ENCODE results near the gene EPHB2.
A peak's percentile ranks its signal among the peaks of the same experiment; 100 is the strongest.

The EPHB2 gene

DNA sequence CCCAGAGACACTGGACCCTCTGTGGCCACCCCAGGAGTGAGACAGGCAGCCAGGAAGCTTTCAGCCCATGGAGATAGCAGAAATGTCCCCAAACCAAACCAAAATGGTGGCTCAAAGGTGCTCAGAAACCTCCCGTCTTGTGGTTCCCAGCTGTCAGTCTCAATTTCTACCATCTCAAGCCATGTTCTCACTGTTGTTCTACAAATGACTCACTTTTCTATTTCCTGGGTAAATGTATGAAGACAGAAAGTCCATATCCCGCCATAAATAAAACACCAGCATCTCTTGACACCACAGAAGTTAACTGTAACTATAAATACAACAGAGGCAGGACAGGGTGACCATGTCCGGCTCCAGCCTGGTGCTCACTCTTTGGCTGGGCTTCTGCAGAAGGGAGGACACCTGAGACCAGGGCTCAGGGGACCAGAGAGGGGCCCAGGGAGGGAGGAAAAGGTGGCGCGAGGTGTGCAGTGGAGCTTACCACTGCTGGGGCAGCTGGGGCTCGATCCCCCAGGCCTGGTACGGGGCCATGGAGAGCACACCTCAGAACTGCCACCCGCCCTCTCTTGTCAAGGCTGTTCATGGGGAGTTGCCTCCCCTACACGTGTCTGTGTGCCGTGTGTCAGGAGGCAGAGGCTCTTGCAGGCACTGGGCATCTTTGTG lies 43.6 kb downstream of the EPHB2 start:
- no peaks in the 10 kb centered on the region for H3K27me3 ChIP-seq (ENCODE audit: control insufficient read depth in 1 of 2, insufficient read depth in 1 of 2, low read length in 2 of 2)
- DNase-seq = peak; percentile 64
- peaks cover 48% of the 10 kb centered on the region for H3K4me1 ChIP-seq (ENCODE audit: control insufficient read depth, insufficient read depth, low read depth, low read length)
- H2BK15ac ChIP-seq (ENCODE audit: low read depth, poor library complexity, severe bottlenecking) = peak overlapping the region; percentile 44
- H3K79me1 ChIP-seq (replicated peaks; ENCODE audit: low read length, poor library complexity, severe bottlenecking) = peaks cover 32% of the 10 kb centered on the region
- no peak overlapping the region for H3K23ac ChIP-seq (ENCODE audit: low read length in 2 of 2)
- H3K9me3 ChIP-seq (ENCODE audit: control insufficient read depth, low read length) = no peaks in the 10 kb centered on the region
- H2AK5ac ChIP-seq (ENCODE audit: low read length, severe bottlenecking) = peak overlapping the region; percentile 61
- peak overlapping the region in 1 of 2 experiments; percentile 42 for H3K4ac ChIP-seq (ENCODE audit: low read depth in 1 of 2, low read length in 2 of 2)
- H2BK12ac ChIP-seq (ENCODE audit: low read length in 2 of 2) = peak overlapping the region; percentile 9 to 59
- no peak overlapping the region for H2BK120ac ChIP-seq (ENCODE audit: low read depth, low read length)
- H2AFZ ChIP-seq (ENCODE audit: low read depth, low read length) = no peak overlapping the region
- H3K36me3 ChIP-seq (ENCODE audit: control insufficient read depth in 1 of 2, insufficient read depth in 2 of 2, low read depth in 1 of 2, low read length in 2 of 2) = peaks cover 0 to 3% of the 10 kb centered on the region in 2 experiments
- H2BK5ac ChIP-seq (ENCODE audit: low read depth, low read length, poor library complexity, severe bottlenecking) = no peak overlapping the region
- WGBS = 75% methylated on average over 10 of the region's 10 CpGs
- peak overlapping the region; percentile 4 for H4K8ac ChIP-seq (ENCODE audit: low read length)
- H3K4me3 ChIP-seq (ENCODE audit: insufficient read depth in 1 of 2, low read depth in 1 of 2, low read length in 2 of 2) = no peak overlapping the region
- peak overlapping the region in 1 of 2 experiments; percentile 71 for H3K14ac ChIP-seq (ENCODE audit: low read length in 2 of 2)
- peak overlapping the region; percentile 36 for H4K91ac ChIP-seq (ENCODE audit: low read length)
- peak overlapping the region; percentile 16 to 73 for H3K18ac ChIP-seq (ENCODE audit: low read depth in 1 of 2, low read length in 2 of 2)
- H3K9ac ChIP-seq (ENCODE audit: low read length) = peak overlapping the region; percentile 80
- no peak overlapping the region for H3K27ac ChIP-seq (ENCODE audit: low read length, poor library complexity, severe bottlenecking)
- H3K4me2 ChIP-seq (ENCODE audit: low read length, poor library complexity, severe bottlenecking) = no peak overlapping the region

GRCh38 chr1:22754824-22755223 lies 44.2 kb downstream of the EPHB2 start:
- no peak overlapping the region for H3K23ac ChIP-seq (ENCODE audit: low read length in 2 of 2)
- H3K27ac ChIP-seq (ENCODE audit: low read length, poor library complexity, severe bottlenecking) = no peak overlapping the region

DNA sequence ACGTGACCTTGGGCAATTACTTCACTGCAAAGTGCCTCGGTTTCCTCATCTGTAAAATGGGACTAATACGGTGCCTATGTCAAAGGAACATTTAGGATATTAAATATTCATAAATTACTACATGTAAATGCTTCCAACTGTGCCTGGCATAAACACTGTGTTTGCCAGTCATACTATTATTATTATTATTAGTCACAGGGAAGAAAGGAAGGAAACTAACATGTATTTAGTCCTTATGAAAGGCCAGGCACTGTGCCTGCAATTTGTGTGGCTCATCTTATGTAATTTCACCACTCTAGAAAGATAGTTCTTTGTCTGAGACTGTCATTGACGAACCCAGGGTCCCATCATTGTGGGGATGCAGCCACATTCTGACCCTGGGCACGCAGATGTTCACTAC lies 45.0 kb downstream of the EPHB2 start:
- peaks cover 0 to 11% of the 10 kb centered on the region in 2 experiments for H3K36me3 ChIP-seq (ENCODE audit: control insufficient read depth in 1 of 2, insufficient read depth in 2 of 2, low read depth in 1 of 2, low read length in 2 of 2)
- H3K23ac ChIP-seq (ENCODE audit: low read length in 2 of 2) = no peak overlapping the region
- no peak overlapping the region for H3K4me3 ChIP-seq (ENCODE audit: insufficient read depth in 1 of 2, low read depth in 1 of 2, low read length in 2 of 2)
- no peak overlapping the region for H3K27ac ChIP-seq (ENCODE audit: low read length, poor library complexity, severe bottlenecking)
- peak overlapping the region in 1 of 2 experiments; percentile 21 for H2BK12ac ChIP-seq (ENCODE audit: low read length in 2 of 2)
- no peak overlapping the region for H2BK5ac ChIP-seq (ENCODE audit: low read depth, low read length, poor library complexity, severe bottlenecking)
- no peak overlapping the region for H3K14ac ChIP-seq (ENCODE audit: low read length in 2 of 2)
- no peak overlapping the region for H3K9ac ChIP-seq (ENCODE audit: low read length)
- no peak for DNase-seq
- no peak overlapping the region for H3K4ac ChIP-seq (ENCODE audit: low read depth in 1 of 2, low read length in 2 of 2)
- H3K27me3 ChIP-seq (ENCODE audit: control insufficient read depth in 1 of 2, insufficient read depth in 1 of 2, low read length in 2 of 2) = no peaks in the 10 kb centered on the region
- no peak overlapping the region for H3K18ac ChIP-seq (ENCODE audit: low read depth in 1 of 2, low read length in 2 of 2)
- 90% methylated on average over 2 of the region's 5 CpGs for WGBS
- H2BK120ac ChIP-seq (ENCODE audit: low read depth, low read length) = no peak overlapping the region
- no peak overlapping the region for H4K8ac ChIP-seq (ENCODE audit: low read length)
- H3K4me1 ChIP-seq (ENCODE audit: control insufficient read depth, insufficient read depth, low read depth, low read length) = peaks cover 45% of the 10 kb centered on the region
- H2AK5ac ChIP-seq (ENCODE audit: low read length, severe bottlenecking) = no peak overlapping the region
- peaks cover 45% of the 10 kb centered on the region for H3K79me1 ChIP-seq (replicated peaks; ENCODE audit: low read length, poor library complexity, severe bottlenecking)
- no peaks in the 10 kb centered on the region for H3K9me3 ChIP-seq (ENCODE audit: control insufficient read depth, low read length)
- no peak overlapping the region for H2BK15ac ChIP-seq (ENCODE audit: low read depth, poor library complexity, severe bottlenecking)
- H3K4me2 ChIP-seq (ENCODE audit: low read length, poor library complexity, severe bottlenecking) = no peak overlapping the region
- no peak overlapping the region for H4K91ac ChIP-seq (ENCODE audit: low read length)
- no peak overlapping the region for H2AFZ ChIP-seq (ENCODE audit: low read depth, low read length)

More at GRCh38 chr1:22754824-22755223, 44.2 kb downstream of the EPHB2 start:
- Histone ChIP-seq H2AFZ (ENCODE audit: low read depth, low read length) (no peak overlapping the region), H3K4me3 (ENCODE audit: insufficient read depth in 1 of 2, low read depth in 1 of 2, low read length in 2 of 2) (no peak overlapping the region), H3K9ac (ENCODE audit: low read length) (no peak overlapping the region), H4K8ac (ENCODE audit: low read length) (no peak overlapping the region), H2BK120ac (ENCODE audit: low read depth, low read length) (no peak overlapping the region), H3K79me1 (replicated peaks; ENCODE audit: low read length, poor library complexity, severe bottlenecking) (peaks cover 38% of the 10 kb centered on the region), H2AK5ac (ENCODE audit: low read length, severe bottlenecking) (no peak overlapping the region), H3K27me3 (ENCODE audit: control insufficient read depth in 1 of 2, insufficient read depth in 1 of 2, low read length in 2 of 2) (no peaks in the 10 kb centered on the region), H2BK5ac (ENCODE audit: low read depth, low read length, poor library complexity, severe bottlenecking) (no peak overlapping the region), H3K4me1 (ENCODE audit: control insufficient read depth, insufficient read depth, low read depth, low read length) (peaks cover 44% of the 10 kb centered on the region), H4K91ac (ENCODE audit: low read length) (no peak overlapping the region), H3K4me2 (ENCODE audit: low read length, poor library complexity, severe bottlenecking) (no peak overlapping the region), H2BK15ac (ENCODE audit: low read depth, poor library complexity, severe bottlenecking) (peak overlapping the region; percentile 64), H3K36me3 (ENCODE audit: control insufficient read depth in 1 of 2, insufficient read depth in 2 of 2, low read depth in 1 of 2, low read length in 2 of 2) (peaks cover 0 to 8% of the 10 kb centered on the region in 2 experiments), H3K18ac (ENCODE audit: low read depth in 1 of 2, low read length in 2 of 2) (no peak overlapping the region), H3K9me3 (ENCODE audit: control insufficient read depth, low read length) (no peaks in the 10 kb centered on the region), H2BK12ac (ENCODE audit: low read length in 2 of 2) (no peak overlapping the region), H3K4ac (ENCODE audit: low read depth in 1 of 2, low read length in 2 of 2) (no peak overlapping the region), H3K14ac (ENCODE audit: low read length in 2 of 2) (no peak overlapping the region)
- no peak for DNase-seq
- 81% methylated on average over 7 of the region's 7 CpGs for WGBS

DNA sequence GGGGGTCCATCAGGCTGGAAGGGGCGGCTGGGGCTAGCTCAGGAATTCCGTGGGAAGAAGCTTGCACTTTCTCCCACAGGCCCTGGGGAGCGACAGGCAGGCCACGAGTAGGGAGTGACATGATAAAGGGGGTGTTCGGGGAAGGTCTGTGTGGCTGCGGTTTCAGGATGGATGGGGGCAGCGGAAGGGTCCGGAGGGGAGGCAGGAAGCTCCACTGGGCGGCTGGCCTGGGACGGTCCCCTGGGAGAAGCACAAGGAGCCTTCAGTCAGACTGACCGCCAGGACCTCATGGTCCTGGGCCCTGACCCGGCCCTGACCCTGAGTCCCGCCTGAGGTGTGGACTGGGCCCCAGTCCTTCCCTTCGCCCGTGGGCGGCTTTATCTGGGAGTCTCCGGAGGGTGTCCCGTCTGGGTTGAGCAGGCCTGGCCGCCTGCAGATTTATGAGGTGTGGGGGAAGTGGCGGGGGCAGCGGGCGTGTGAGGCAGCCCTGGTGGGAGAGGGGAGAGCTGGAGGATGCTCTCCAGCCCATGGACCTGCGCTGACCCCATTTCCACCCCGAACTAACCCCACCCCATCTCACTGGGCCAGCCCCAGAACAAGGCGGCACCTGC lies 45.6 kb downstream of the EPHB2 start:
- no peak overlapping the region for H2AK5ac ChIP-seq (ENCODE audit: low read length, severe bottlenecking)
- no peak overlapping the region for H4K91ac ChIP-seq (ENCODE audit: low read length)
- H4K8ac ChIP-seq (ENCODE audit: low read length) = no peak overlapping the region
- H3K4me1 ChIP-seq (ENCODE audit: control insufficient read depth, insufficient read depth, low read depth, low read length) = peaks cover 43% of the 10 kb centered on the region
- peaks cover 0 to 14% of the 10 kb centered on the region in 2 experiments for H3K36me3 ChIP-seq (ENCODE audit: control insufficient read depth in 1 of 2, insufficient read depth in 2 of 2, low read depth in 1 of 2, low read length in 2 of 2)
- no peak for DNase-seq
- H3K18ac ChIP-seq (ENCODE audit: low read depth in 1 of 2, low read length in 2 of 2) = no peak overlapping the region
- H3K9me3 ChIP-seq (ENCODE audit: control insufficient read depth, low read length) = no peaks in the 10 kb centered on the region
- no peak overlapping the region for H3K27ac ChIP-seq (ENCODE audit: low read length, poor library complexity, severe bottlenecking)
- H3K4ac ChIP-seq (ENCODE audit: low read depth in 1 of 2, low read length in 2 of 2) = no peak overlapping the region
- H3K79me1 ChIP-seq (replicated peaks; ENCODE audit: low read length, poor library complexity, severe bottlenecking) = peaks cover 48% of the 10 kb centered on the region
- no peak overlapping the region for H3K23ac ChIP-seq (ENCODE audit: low read length in 2 of 2)
- no peaks in the 10 kb centered on the region for H3K27me3 ChIP-seq (ENCODE audit: control insufficient read depth in 1 of 2, insufficient read depth in 1 of 2, low read length in 2 of 2)
- no peak overlapping the region for H3K9ac ChIP-seq (ENCODE audit: low read length)
- no peak overlapping the region for H2BK5ac ChIP-seq (ENCODE audit: low read depth, low read length, poor library complexity, severe bottlenecking)
- no peak overlapping the region for H3K4me2 ChIP-seq (ENCODE audit: low read length, poor library complexity, severe bottlenecking)
- H2BK15ac ChIP-seq (ENCODE audit: low read depth, poor library complexity, severe bottlenecking) = no peak overlapping the region
- no peak overlapping the region for H3K14ac ChIP-seq (ENCODE audit: low read length in 2 of 2)
- no peak overlapping the region for H2AFZ ChIP-seq (ENCODE audit: low read depth, low read length)
- WGBS = 64% methylated on average over 18 of the region's 25 CpGs
- H2BK12ac ChIP-seq (ENCODE audit: low read length in 2 of 2) = no peak overlapping the region
- no peak overlapping the region for H3K4me3 ChIP-seq (ENCODE audit: insufficient read depth in 1 of 2, low read depth in 1 of 2, low read length in 2 of 2)
- no peak overlapping the region for H2BK120ac ChIP-seq (ENCODE audit: low read depth, low read length)

All from mesenchymal stem cell (in vitro differentiated cells and primary cell).